ENCODE data around the gene BTG2. TPM values are rescaled to one million over a fixed set of nuclear protein-coding genes. Genes with fewer than 3 reads are reported as not detected.

The BTG2 gene
- total RNA-seq, 1 donor from 2014 or later, result 22.7 TPM

DNA sequence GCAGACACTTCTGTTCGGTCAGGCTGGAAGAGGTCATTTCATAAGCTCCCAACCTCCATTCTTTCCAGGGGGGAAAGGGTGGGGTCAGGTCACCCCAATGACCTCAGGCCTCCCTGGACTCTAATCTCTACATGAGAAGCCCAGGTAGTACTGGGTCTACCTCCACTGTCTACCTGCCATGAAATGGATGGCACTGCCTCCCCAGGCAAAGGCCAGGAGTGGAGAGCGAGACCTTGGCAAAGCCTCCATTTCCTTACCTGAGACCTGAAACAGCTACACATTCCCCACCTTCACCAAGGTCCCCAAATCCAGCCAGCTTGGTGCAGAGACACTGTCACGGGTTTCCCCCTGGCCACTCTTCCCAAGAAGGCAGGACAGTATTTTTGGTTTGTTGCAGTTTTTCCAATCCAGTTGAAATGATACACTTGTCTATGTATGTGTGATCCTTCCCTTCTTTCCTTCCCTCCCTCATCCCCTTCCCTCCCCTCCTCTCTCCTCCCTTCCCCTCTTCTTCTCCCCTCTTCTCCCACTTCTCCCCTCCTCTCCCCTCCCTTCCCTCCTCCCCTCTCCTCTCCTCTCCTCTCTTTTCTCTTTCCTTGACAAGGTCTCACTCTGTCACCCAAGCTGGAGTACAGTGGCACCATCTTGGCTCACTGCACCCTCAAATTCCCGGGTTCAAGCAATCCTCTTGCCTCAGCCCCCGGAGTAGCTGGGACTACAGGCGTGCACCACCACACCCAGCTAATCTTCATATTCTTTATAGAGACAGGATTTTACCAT, 16.1 kb downstream of the BTG2 start:
- TF ChIP-seq, protein P1, sequence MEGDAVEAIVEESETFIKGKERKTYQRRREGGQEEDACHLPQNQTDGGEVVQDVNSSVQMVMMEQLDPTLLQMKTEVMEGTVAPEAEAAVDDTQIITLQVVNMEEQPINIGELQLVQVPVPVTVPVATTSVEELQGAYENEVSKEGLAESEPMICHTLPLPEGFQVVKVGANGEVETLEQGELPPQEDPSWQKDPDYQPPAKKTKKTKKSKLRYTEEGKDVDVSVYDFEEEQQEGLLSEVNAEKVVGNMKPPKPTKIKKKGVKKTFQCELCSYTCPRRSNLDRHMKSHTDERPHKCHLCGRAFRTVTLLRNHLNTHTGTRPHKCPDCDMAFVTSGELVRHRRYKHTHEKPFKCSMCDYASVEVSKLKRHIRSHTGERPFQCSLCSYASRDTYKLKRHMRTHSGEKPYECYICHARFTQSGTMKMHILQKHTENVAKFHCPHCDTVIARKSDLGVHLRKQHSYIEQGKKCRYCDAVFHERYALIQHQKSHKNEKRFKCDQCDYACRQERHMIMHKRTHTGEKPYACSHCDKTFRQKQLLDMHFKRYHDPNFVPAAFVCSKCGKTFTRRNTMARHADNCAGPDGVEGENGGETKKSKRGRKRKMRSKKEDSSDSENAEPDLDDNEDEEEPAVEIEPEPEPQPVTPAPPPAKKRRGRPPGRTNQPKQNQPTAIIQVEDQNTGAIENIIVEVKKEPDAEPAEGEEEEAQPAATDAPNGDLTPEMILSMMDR (conservative IDR thresholded peaks at IDR 0.05; ENCODE audit: low read depth, low read length), result no peak
- DNase-seq (ENCODE audit: low read depth), result no peak
- H3K4me3 ChIP-seq (ENCODE audit: low read depth, low read length), result no peak overlapping the region

GRCh38 chr1:203322500-203323179, 17.3 kb downstream of the BTG2 start:
- no peak overlapping the region for H3K4me3 ChIP-seq (ENCODE audit: low read depth, low read length)
- TF ChIP-seq, protein P1 (conservative IDR thresholded peaks at IDR 0.05; ENCODE audit: low read depth, low read length), result no peak
- no peak for DNase-seq (ENCODE audit: low read depth)

- TF ChIP-seq, protein P1 (conservative IDR thresholded peaks at IDR 0.05; ENCODE audit: low read depth, low read length), result no peak
- H3K4me3 ChIP-seq (ENCODE audit: low read depth, low read length), result no peak overlapping the region
- no peak for DNase-seq (ENCODE audit: low read depth)
Measured at GRCh38 chr1:203323587-203323986, 18.3 kb downstream of the BTG2 start.

DNA sequence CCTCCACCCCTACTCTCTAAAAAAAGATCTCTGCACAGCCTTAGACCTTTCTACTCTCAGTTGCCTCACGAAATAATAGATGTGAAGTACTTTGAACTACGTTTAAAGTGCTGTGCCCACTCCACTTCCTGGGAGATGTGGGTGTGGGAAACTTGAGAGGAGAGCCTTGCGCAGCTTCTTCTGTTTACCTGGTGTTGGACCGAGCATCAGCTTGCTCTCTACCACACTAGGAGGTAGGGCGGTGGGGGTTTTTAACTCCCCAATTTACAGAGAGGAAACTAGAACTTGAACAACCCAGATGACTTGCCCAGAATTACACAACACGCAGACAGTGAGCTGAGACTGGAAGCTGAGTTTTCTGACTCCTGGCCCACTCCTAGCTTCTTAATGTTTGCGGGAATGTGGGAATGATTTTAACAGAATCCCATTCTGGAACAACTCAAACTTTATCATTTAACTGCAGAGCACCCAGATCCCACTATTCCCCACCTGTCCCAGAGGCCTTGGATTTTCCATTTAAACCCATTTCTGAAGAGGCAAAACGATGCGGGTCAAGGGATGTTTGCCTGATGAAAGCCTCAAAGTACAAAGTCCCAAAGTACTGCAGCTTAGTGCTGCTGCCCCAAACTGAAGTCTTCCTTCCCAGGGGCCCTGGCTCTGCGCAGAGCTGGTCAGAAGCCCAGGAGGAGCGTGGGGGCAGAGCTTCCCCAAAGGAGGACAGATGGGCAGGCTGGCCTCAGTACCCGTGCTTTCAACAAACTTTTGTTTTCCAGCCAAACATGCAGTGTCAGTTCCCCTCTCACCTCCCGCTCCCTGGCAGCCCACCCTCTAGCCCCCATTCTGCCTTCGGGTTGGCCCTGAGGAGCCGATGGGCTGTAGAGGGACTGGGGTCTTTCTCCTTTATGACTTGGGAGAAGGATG, 19.0 kb downstream of the BTG2 start:
- DNase-seq (ENCODE audit: low read depth), result no peak
- TF ChIP-seq, protein P1 (conservative IDR thresholded peaks at IDR 0.05; ENCODE audit: low read depth, low read length), result no peak
- H3K4me3 ChIP-seq (ENCODE audit: low read depth, low read length), result no peak overlapping the region

- TF ChIP-seq, protein P1 (conservative IDR thresholded peaks at IDR 0.05; ENCODE audit: low read depth, low read length), result no peak
- H3K4me3 ChIP-seq (ENCODE audit: low read depth, low read length), result no peak overlapping the region
- no peak for DNase-seq (ENCODE audit: low read depth)
Measured at GRCh38 chr1:203325026-203325417, 19.7 kb downstream of the BTG2 start.

DNA sequence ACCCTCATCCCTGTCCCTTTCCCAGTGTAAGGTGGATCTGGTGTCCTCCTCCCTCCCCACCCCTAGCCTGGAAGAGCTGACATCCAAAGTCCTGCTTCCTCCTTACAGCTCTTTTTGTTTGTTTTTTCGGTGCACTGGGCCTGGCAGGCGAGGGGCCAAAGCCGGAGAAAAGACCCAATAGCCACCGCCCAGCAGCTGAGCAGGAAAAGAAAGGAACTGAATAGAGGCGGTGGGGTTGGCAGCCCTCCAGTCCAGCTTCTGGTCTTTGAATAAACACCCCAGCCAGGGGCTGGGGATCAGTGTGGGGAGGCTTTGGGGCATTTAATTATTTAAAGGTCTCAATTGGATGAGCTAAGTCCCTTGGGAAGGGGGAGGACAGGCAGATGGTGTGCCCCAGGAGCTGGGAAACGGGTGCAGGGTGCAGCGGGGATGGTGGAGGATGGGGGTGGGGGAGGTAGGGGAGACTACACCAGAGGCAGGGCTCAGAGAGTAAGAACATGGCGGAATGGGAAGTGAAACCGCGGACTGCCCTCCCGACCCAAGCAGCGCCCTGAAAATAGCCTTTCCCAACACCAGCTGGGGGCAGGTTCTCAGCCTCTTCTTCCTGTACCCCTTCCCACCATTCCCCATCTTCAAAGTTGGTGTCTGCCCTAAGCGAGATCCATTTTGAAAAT, 20.2 kb downstream of the BTG2 start:
- DNase-seq (ENCODE audit: low read depth), result no peak
- TF ChIP-seq, protein P1 (conservative IDR thresholded peaks at IDR 0.05; ENCODE audit: low read depth, low read length), result no peak
- no peak overlapping the region for H3K4me3 ChIP-seq (ENCODE audit: low read depth, low read length)

Data from epithelial cell of proximal tubule (primary cell).